Measurements from ENCODE around the gene GNMT. TPM values are rescaled to one million over a fixed set of nuclear protein-coding genes. Genes with fewer than 3 reads are reported as not detected.

GNMT gene
- total RNA-seq, 2 experiments from 2014 or later, result 0.25 to 0.38 TPM

- no peak for TF ChIP-seq CTCF (IDR thresholded peaks at IDR 0.05)
- DNase-seq (peak; percentile 29), ATAC-seq (no peak)
- Mint-ChIP-seq H3K27ac (peak overlapping the region; percentile 84), H3K27me3 (no peaks in the 10 kb centered on the region), H3K9me3 (no peaks in the 10 kb centered on the region), H3K36me3 (ENCODE audit: low read depth) (peaks cover 10% of the 10 kb centered on the region), H3K4me1 (ENCODE audit: low read depth) (peaks cover 50% of the 10 kb centered on the region), H3K4me3 (peak overlapping the region; percentile 88)
- intact Hi-C loops (cut with micrococcal nuclease), result no loop called here
- ChIA-PET POLR2A (interaction anchor here (1.1 to 2.2 kb wide), 7 partner anchors 10 to 253 kb away, joined by 3 to 17 read pairs (median 6); partner anchors contain the start of genes CNPY3, KLC4, KLHDC3 and MEA1), CTCF (interaction anchor here (1.0 to 1.8 kb wide), 3 partner anchors 25 to 158 kb away, joined by 3 to 7 read pairs (median 7); no protein-coding TSS in a partner anchor)
Measured at GRCh38 chr6:42984924-42985475, 24.4 kb downstream of the GNMT start.

- no peak for DNase-seq
- POLR2A ChIA-PET, result interaction anchor here (1.1 to 1.9 kb wide), 5 partner anchors 8 to 242 kb away, joined by 4 to 11 read pairs (median 4); partner anchors contain the start of genes CUL7, DNPH1 and PEX6
- H3K4me1 Mint-ChIP-seq (ENCODE audit: low read depth), result peaks cover 46% of the 10 kb centered on the region
- no peaks in the 10 kb centered on the region for H3K27me3 Mint-ChIP-seq
- H3K9me3 Mint-ChIP-seq, result no peaks in the 10 kb centered on the region
- intact Hi-C loops (cut with micrococcal nuclease), result no loop called here
- no peak overlapping the region for H3K4me3 Mint-ChIP-seq
- no peak for TF ChIP-seq CTCF (IDR thresholded peaks at IDR 0.05)
- ATAC-seq, result no peak
- CTCF ChIA-PET, result interaction anchor here (0.7 to 2.0 kb wide), 5 partner anchors 18 to 883 kb away, joined by 3 to 8 read pairs (median 3); no protein-coding TSS in a partner anchor
- H3K36me3 Mint-ChIP-seq (ENCODE audit: low read depth), result peaks cover 18% of the 10 kb centered on the region
- H3K27ac Mint-ChIP-seq, result no peak overlapping the region
Measured at GRCh38 chr6:42987533-42988451, 27.2 kb downstream of the GNMT start.

- H3K36me3 Mint-ChIP-seq (ENCODE audit: low read depth), result peaks cover 18% of the 10 kb centered on the region
- ChIA-PET POLR2A (interaction anchor here (1.1 to 1.9 kb wide), 5 partner anchors 9 to 241 kb away, joined by 4 to 11 read pairs (median 4); partner anchors contain the start of genes CUL7, DNPH1 and PEX6), CTCF (interaction anchor here (1.1 to 2.0 kb wide), 4 partner anchors 18 to 155 kb away, joined by 3 to 8 read pairs (median 4); no protein-coding TSS in a partner anchor)
- no peak overlapping the region for H3K4me3 Mint-ChIP-seq
- DNase-seq, result no peak
- peaks cover 46% of the 10 kb centered on the region for H3K4me1 Mint-ChIP-seq (ENCODE audit: low read depth)
- H3K27ac Mint-ChIP-seq, result no peak overlapping the region
- H3K27me3 Mint-ChIP-seq, result no peaks in the 10 kb centered on the region
- ATAC-seq, result no peak
- intact Hi-C loops (cut with micrococcal nuclease), result no loop called here
- no peak for TF ChIP-seq CTCF (IDR thresholded peaks at IDR 0.05)
- H3K9me3 Mint-ChIP-seq, result no peaks in the 10 kb centered on the region
Measured at GRCh38 chr6:42988486-42989020, 28.0 kb downstream of the GNMT start.

DNA sequence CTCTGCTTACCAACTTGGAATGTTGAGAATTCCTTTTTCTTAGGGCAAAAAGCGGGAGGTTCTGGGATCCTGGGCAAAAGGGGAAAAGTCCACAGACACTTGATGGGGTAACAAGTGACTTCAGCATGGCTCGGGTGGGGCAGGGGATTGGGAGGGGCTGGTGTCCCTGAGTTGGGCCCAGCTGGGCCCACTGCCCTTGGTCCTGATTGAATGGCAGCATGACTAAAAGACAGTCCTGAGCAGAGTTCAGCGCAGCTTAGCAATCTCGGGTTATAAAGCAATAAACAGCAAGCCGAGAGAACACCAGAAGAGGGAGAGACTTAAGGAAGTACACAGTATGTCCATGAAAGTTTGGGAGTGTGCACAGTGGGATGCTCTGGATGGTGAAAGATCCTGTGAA, 29.4 kb downstream of the GNMT start:
- POLR2A ChIA-PET, result interaction anchor here (1.5 to 1.7 kb wide), 2 partner anchors 10 to 19 kb away, joined by 3 to 4 read pairs; no protein-coding TSS in a partner anchor
- CTCF ChIA-PET, result no interaction called here
- no peak overlapping the region for H3K27ac Mint-ChIP-seq
- no peak for ATAC-seq
- H3K4me3 Mint-ChIP-seq, result no peak overlapping the region
- H3K9me3 Mint-ChIP-seq, result no peaks in the 10 kb centered on the region
- DNase-seq, result no peak
- H3K4me1 Mint-ChIP-seq (ENCODE audit: low read depth), result peaks cover 42% of the 10 kb centered on the region
- H3K27me3 Mint-ChIP-seq, result no peaks in the 10 kb centered on the region
- intact Hi-C loops (cut with micrococcal nuclease), result no loop called here
- H3K36me3 Mint-ChIP-seq (ENCODE audit: low read depth), result peaks cover 18% of the 10 kb centered on the region
- TF ChIP-seq CTCF (IDR thresholded peaks at IDR 0.05), result no peak
